Measurements from ENCODE around the gene ATP8B3. TPM values are rescaled to one million over a fixed set of nuclear protein-coding genes. Genes with fewer than 3 reads are reported as not detected.

ATP8B3 gene
- total and polyA plus RNA-seq, 10 of the 15 experiments (the other 5 are each of a cell fraction or from before 2014, with no cell fraction given), result 0.13 to 1.7 (median 0.52) TPM

- TF ChIP-seq CTCF (IDR thresholded peaks at IDR 0.05 in 2 of 3, conservative IDR thresholded peaks at IDR 0.05 in 1 of 3; ENCODE audit: control insufficient read depth in 2 of 3, extremely low read depth in 1 of 3, insufficient read depth in 1 of 3, low read depth in 3 of 3, low read length in 3 of 3) (no peak), IKZF1 (conservative IDR thresholded peaks at IDR 0.05) (0 out of 2 replicates have a peak, but pooled peaks have one; percentile 38), E4F1 (IDR thresholded peaks at IDR 0.05; ENCODE audit: borderline replicate concordance, partially characterized antibody) (no peak), BCLAF1 (IDR thresholded peaks at IDR 0.05) (no peak), ATF3 (IDR thresholded peaks at IDR 0.05; ENCODE audit: borderline replicate concordance, extremely low read depth, low read depth, low read length) (no peak), IRF5 (IDR thresholded peaks at IDR 0.05; ENCODE audit: borderline replicate concordance) (no peak), ETV6 (conservative IDR thresholded peaks at IDR 0.05 in 1 of 2, IDR thresholded peaks at IDR 0.05 in 1 of 2; ENCODE audit: borderline replicate concordance in 1 of 2, low read depth in 1 of 2) (no peak), MYC (IDR thresholded peaks at IDR 0.05; ENCODE audit: insufficient read depth, insufficient read length, insufficient replicate concordance, low read length, severe bottlenecking) (peak; percentile 30), PRDM15 (CRISPR knock-in tag; IDR thresholded peaks at IDR 0.05) (no peak), CHD1 (IDR thresholded peaks at IDR 0.05; ENCODE audit: low read depth, low read length) (no peak), CHD2 (IDR thresholded peaks at IDR 0.05; ENCODE audit: borderline replicate concordance, low read depth, low read length) (0 out of 2 replicates have a peak, but pooled peaks have one; percentile 10), SMARCA5 (IDR thresholded peaks at IDR 0.05) (peak; percentile 65; the same call in 1 of the 2 replicates), PAX8 (IDR thresholded peaks at IDR 0.05) (no peak), JUND (IDR thresholded peaks at IDR 0.05; ENCODE audit: low read depth, low read length) (no peak)
Observed at GRCh38 chr19:1855040-1855827, 43.2 kb upstream of the ATP8B3 start (continued).

Measured in GM12878 (cell line).